Activated CD8-positive, alpha-beta T cell treated with anti-CD3 and anti-CD28 coated beads, Interleukin-2, amount 10 ng/mL, durations not matched to agents 7 days and 5 days (primary cell): ENCODE results near the gene TMSB4X. TPM values are rescaled to one million over a fixed set of nuclear protein-coding genes. Genes with fewer than 3 reads are reported as not detected.

ENCODE experiments used
- ATAC-seq: fragments of 150-1000 bp; cut with Tn5 transposase; one replicate; pipeline ENCODE4 v1.10.0; 2021; ENCODE audit warnings: moderate library complexity
- CTCF ChIA-PET: fragments of 350-600 bp; sonication (Branson Sonifier 250); formaldehyde crosslinking; loops from one replicate; lab custom pipeline; 2021; ENCODE audit warnings: antibody characterized with exemption; lab: Charles Lee
- POLR2A ChIA-PET: fragments of 350-600 bp; sonication (Branson Sonifier 250); formaldehyde crosslinking; loops from one replicate; lab custom pipeline; 2021; ENCODE audit warnings: antibody characterized with exemption; lab: Charles Lee
- DNase-seq: peaks from one replicate; pipeline ENCODE4 v3.0.0-alpha.2; 2020
- H3K27ac Mint-ChIP-seq: one replicate; pipeline ENCODE4 v1.8.0; 2021; ENCODE audit warnings: mild to moderate bottlenecking, mixed read lengths
- H3K27me3 Mint-ChIP-seq: one replicate; pipeline ENCODE4 v1.8.0; 2021; ENCODE audit warnings: low read depth, mixed read lengths
- H3K36me3 Mint-ChIP-seq: one replicate; pipeline ENCODE4 v1.8.0; 2021; ENCODE audit warnings: low read depth, mixed read lengths
- H3K4me1 Mint-ChIP-seq: one replicate; pipeline ENCODE4 v1.8.0; 2021; ENCODE audit warnings: low read depth, mixed read lengths
- H3K4me3 Mint-ChIP-seq: one replicate; pipeline ENCODE4 v1.8.0; 2021; ENCODE audit warnings: mild to moderate bottlenecking, mixed read lengths
- H3K9me3 Mint-ChIP-seq: one replicate; pipeline ENCODE4 v1.8.0; 2022; ENCODE audit warnings: mixed read lengths; ENCODE audit not compliant: insufficient read depth
- total RNA-seq, 2 experiments: library from RNA; stranded (reverse); gene quantifications; one replicate each; pipeline ENCODE4 v1.2.3, GENCODE V29; 2021

TMSB4X gene
- total RNA-seq, 2 experiments from 2014 or later: 8,800 to 8,961 TPM

GRCh38 chrX:12946838-12947544, 27.9 kb upstream of the TMSB4X start:
- no peaks in the 10 kb centered on the region for H3K27me3 Mint-ChIP-seq
- ChIA-PET CTCF (interaction anchor here (0.6 to 15.9 kb wide), 62 partner anchors 9 to 1082 kb away, joined by 3 to 406 read pairs (median 4); partner anchors contain the start of genes PRPS2 and TMSB4X), POLR2A (interaction anchor here (0.6 to 17.8 kb wide), 7 partner anchors 27 to 541 kb away, joined by 3 to 1048 read pairs (median 16); partner anchors contain the start of gene TMSB4X)
- no peaks in the 10 kb centered on the region for H3K36me3 Mint-ChIP-seq
- no peaks in the 10 kb centered on the region for H3K9me3 Mint-ChIP-seq
- ATAC-seq: peak; percentile 23
- H3K4me1 Mint-ChIP-seq: peaks cover 48% of the 10 kb centered on the region
- peak; percentile 81 for DNase-seq
- H3K4me3 Mint-ChIP-seq: peak overlapping the region; percentile 69
- H3K27ac Mint-ChIP-seq: peak overlapping the region; percentile 93

GRCh38 chrX:12947545-12948235, 27.2 kb upstream of the TMSB4X start:
- H3K9me3 Mint-ChIP-seq: no peaks in the 10 kb centered on the region
- H3K36me3 Mint-ChIP-seq: no peaks in the 10 kb centered on the region
- DNase-seq: no peak
- POLR2A ChIA-PET: interaction anchor here (1.9 to 17.8 kb wide), 4 partner anchors 27 to 144 kb away, joined by 8 to 1048 read pairs (median 48); partner anchors contain the start of gene TMSB4X
- H3K4me3 Mint-ChIP-seq: no peak overlapping the region
- H3K27me3 Mint-ChIP-seq: no peaks in the 10 kb centered on the region
- ATAC-seq: no peak
- H3K27ac Mint-ChIP-seq: peak overlapping the region; percentile 93
- H3K4me1 Mint-ChIP-seq: peaks cover 52% of the 10 kb centered on the region
- CTCF ChIA-PET: interaction anchor here (0.7 to 15.9 kb wide), 13 partner anchors 17 to 558 kb away, joined by 3 to 406 read pairs (median 9); partner anchors contain the start of gene TMSB4X

- H3K9me3 Mint-ChIP-seq: no peaks in the 10 kb centered on the region
Observed at GRCh38 chrX:12948495-12948894, 26.4 kb upstream of the TMSB4X start.

GRCh38 chrX:12949205-12949926, 25.5 kb upstream of the TMSB4X start:
- Mint-ChIP-seq H3K4me3 (peak overlapping the region; percentile 84), H3K4me1 (peaks cover 67% of the 10 kb centered on the region), H3K27ac (peak overlapping the region; percentile 92), H3K36me3 (peaks cover under 1% of the 10 kb centered on the region), H3K27me3 (no peaks in the 10 kb centered on the region), H3K9me3 (no peaks in the 10 kb centered on the region)
- no peak for DNase-seq
- POLR2A ChIA-PET: interaction anchor here (0.6 to 17.8 kb wide), 9 partner anchors 10 to 541 kb away, joined by 3 to 1048 read pairs (median 8); partner anchors contain the start of gene TMSB4X
- CTCF ChIA-PET: interaction anchor here (0.9 to 15.9 kb wide), 7 partner anchors 26 to 539 kb away, joined by 3 to 406 read pairs (median 11); partner anchors contain the start of gene TMSB4X
- ATAC-seq: no peak

More at GRCh38 chrX:12948495-12948894, 26.4 kb upstream of the TMSB4X start:
- Mint-ChIP-seq H3K4me1 (peaks cover 60% of the 10 kb centered on the region), H3K4me3 (no peak overlapping the region), H3K27me3 (no peaks in the 10 kb centered on the region), H3K36me3 (no peaks in the 10 kb centered on the region), H3K27ac (peak overlapping the region; percentile 15)
- CTCF ChIA-PET: interaction anchor here (0.9 to 15.9 kb wide), 5 partner anchors 27 to 540 kb away, joined by 3 to 406 read pairs (median 97); partner anchors contain the start of gene TMSB4X
- ATAC-seq (no peak), DNase-seq (no peak)
- POLR2A ChIA-PET: interaction anchor here (1.2 to 17.8 kb wide), 5 partner anchors 26 to 143 kb away, joined by 3 to 1048 read pairs (median 42); partner anchors contain the start of gene TMSB4X

- ATAC-seq: peak; percentile 62
- Mint-ChIP-seq H3K27me3 (no peaks in the 10 kb centered on the region), H3K27ac (peak overlapping the region; percentile 92), H3K4me1 (peaks cover 74% of the 10 kb centered on the region), H3K4me3 (peak overlapping the region; percentile 84), H3K9me3 (no peaks in the 10 kb centered on the region), H3K36me3 (peaks cover 5% of the 10 kb centered on the region)
- peak; percentile 90 for DNase-seq
- ChIA-PET POLR2A (interaction anchor here (0.5 to 17.8 kb wide), 13 partner anchors 9 to 1187 kb away, joined by 3 to 1048 read pairs (median 3); partner anchors contain the start of gene TMSB4X), CTCF (interaction anchor here (0.7 to 15.9 kb wide), 11 partner anchors 11 to 538 kb away, joined by 3 to 406 read pairs (median 4); partner anchors contain the start of gene TMSB4X)
Observed at GRCh38 chrX:12949927-12950656, 24.8 kb upstream of the TMSB4X start.

GRCh38 chrX:12950851-12951594, 23.9 kb upstream of the TMSB4X start:
- H3K4me1 Mint-ChIP-seq: peaks cover 78% of the 10 kb centered on the region
- peaks cover 6% of the 10 kb centered on the region for H3K36me3 Mint-ChIP-seq
- H3K4me3 Mint-ChIP-seq: peak overlapping the region; percentile 84
- H3K27me3 Mint-ChIP-seq: no peaks in the 10 kb centered on the region
- DNase-seq (peak; percentile 85), ATAC-seq (peak; percentile 78)
- ChIA-PET CTCF (interaction anchor here (0.7 to 15.9 kb wide), 14 partner anchors 10 to 540 kb away, joined by 3 to 406 read pairs (median 4); partner anchors contain the start of gene TMSB4X), POLR2A (interaction anchor here (0.7 to 17.8 kb wide), 14 partner anchors 8 to 1188 kb away, joined by 3 to 1048 read pairs (median 4); partner anchors contain the start of genes OFD1, TMSB4X and TRAPPC2)
- no peaks in the 10 kb centered on the region for H3K9me3 Mint-ChIP-seq
- peak overlapping the region; percentile 92 for H3K27ac Mint-ChIP-seq

GRCh38 chrX:12951595-12951975, 23.3 kb upstream of the TMSB4X start:
- peaks cover 6% of the 10 kb centered on the region for H3K36me3 Mint-ChIP-seq
- H3K27me3 Mint-ChIP-seq: no peaks in the 10 kb centered on the region
- DNase-seq: no peak
- peaks cover 77% of the 10 kb centered on the region for H3K4me1 Mint-ChIP-seq
- no peak for ATAC-seq
- no peaks in the 10 kb centered on the region for H3K9me3 Mint-ChIP-seq
- H3K27ac Mint-ChIP-seq: peak overlapping the region; percentile 92
- POLR2A ChIA-PET: interaction anchor here (0.8 to 17.8 kb wide), 9 partner anchors 7 to 783 kb away, joined by 3 to 1048 read pairs (median 7); partner anchors contain the start of genes OFD1, TMSB4X and TRAPPC2
- CTCF ChIA-PET: interaction anchor here (0.8 to 15.9 kb wide), 9 partner anchors 9 to 539 kb away, joined by 3 to 406 read pairs (median 4); partner anchors contain the start of gene TMSB4X
- peak overlapping the region; percentile 84 for H3K4me3 Mint-ChIP-seq

GRCh38 chrX:12953420-12953819, 21.5 kb upstream of the TMSB4X start:
- CTCF ChIA-PET: interaction anchor here (1.0 to 15.9 kb wide), 2 partner anchors 22 to 137 kb away, joined by 3 to 406 read pairs; partner anchors contain the start of gene TMSB4X
- ATAC-seq: no peak
- H3K4me1 Mint-ChIP-seq: peaks cover 65% of the 10 kb centered on the region
- no peaks in the 10 kb centered on the region for H3K9me3 Mint-ChIP-seq
- no peaks in the 10 kb centered on the region for H3K27me3 Mint-ChIP-seq
- H3K27ac Mint-ChIP-seq: peak overlapping the region; percentile 94
- H3K36me3 Mint-ChIP-seq: peaks cover 6% of the 10 kb centered on the region
- no peak for DNase-seq
- POLR2A ChIA-PET: interaction anchor here (0.6 to 17.8 kb wide), 4 partner anchors 21 to 138 kb away, joined by 3 to 1048 read pairs (median 8); partner anchors contain the start of gene TMSB4X
- H3K4me3 Mint-ChIP-seq: peak overlapping the region; percentile 65

- POLR2A ChIA-PET: interaction anchor here (3.3 to 17.8 kb wide), 4 partner anchors 20 to 137 kb away, joined by 10 to 1048 read pairs (median 46); partner anchors contain the start of gene TMSB4X
- peaks cover 6% of the 10 kb centered on the region for H3K36me3 Mint-ChIP-seq
- H3K4me1 Mint-ChIP-seq: peaks cover 60% of the 10 kb centered on the region
- H3K27ac Mint-ChIP-seq: peak overlapping the region; percentile 94
- ATAC-seq (no peak), DNase-seq (no peak)
- H3K4me3 Mint-ChIP-seq: peak overlapping the region; percentile 73
- no peaks in the 10 kb centered on the region for H3K9me3 Mint-ChIP-seq
- H3K27me3 Mint-ChIP-seq: no peaks in the 10 kb centered on the region
- CTCF ChIA-PET: interaction anchor here (2.5 to 15.9 kb wide), 2 partner anchors 8 to 21 kb away, joined by 11 to 406 read pairs; partner anchors contain the start of gene TMSB4X
Observed at GRCh38 chrX:12954376-12954775, 20.5 kb upstream of the TMSB4X start.
